ENCODE measurements around the gene STK16. TPM values are rescaled to one million over a fixed set of nuclear protein-coding genes. Genes with fewer than 3 reads are reported as not detected.

The STK16 gene
- total and polyA plus RNA-seq, 2 of the 13 experiments (the other 11 are each of a cell fraction or from before 2014, with no cell fraction given) = 28.0 to 50.9 TPM

DNA sequence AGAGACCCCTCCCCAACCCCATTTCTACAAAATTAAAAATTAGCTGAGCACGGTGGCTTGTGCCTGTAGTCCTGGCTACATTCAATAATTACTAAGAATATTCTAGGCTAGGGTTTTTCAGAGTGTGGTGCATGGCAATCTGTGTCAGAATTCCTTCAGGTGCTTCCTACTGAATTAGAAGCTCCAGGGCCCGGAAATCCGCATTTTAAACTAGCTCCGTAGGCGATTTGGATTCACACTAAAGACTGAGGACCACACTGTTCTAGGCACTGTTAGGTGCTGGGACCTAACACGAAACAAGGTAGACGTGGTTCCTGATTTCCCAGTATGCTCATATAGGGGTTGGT is 39.3 kb upstream of the STK16 start (continued):
- TF ChIP-seq CREB1 (IDR thresholded peaks at IDR 0.05) (no peak), CREB1 (CRISPR knock-in tag; IDR thresholded peaks at IDR 0.05) (no peak), ZEB1 (IDR thresholded peaks at IDR 0.05; ENCODE audit: insufficient replicate concordance, low read depth) (peak; percentile 37), CHD2 (IDR thresholded peaks at IDR 0.05; ENCODE audit: low read depth, low read length) (no peak)

DNA sequence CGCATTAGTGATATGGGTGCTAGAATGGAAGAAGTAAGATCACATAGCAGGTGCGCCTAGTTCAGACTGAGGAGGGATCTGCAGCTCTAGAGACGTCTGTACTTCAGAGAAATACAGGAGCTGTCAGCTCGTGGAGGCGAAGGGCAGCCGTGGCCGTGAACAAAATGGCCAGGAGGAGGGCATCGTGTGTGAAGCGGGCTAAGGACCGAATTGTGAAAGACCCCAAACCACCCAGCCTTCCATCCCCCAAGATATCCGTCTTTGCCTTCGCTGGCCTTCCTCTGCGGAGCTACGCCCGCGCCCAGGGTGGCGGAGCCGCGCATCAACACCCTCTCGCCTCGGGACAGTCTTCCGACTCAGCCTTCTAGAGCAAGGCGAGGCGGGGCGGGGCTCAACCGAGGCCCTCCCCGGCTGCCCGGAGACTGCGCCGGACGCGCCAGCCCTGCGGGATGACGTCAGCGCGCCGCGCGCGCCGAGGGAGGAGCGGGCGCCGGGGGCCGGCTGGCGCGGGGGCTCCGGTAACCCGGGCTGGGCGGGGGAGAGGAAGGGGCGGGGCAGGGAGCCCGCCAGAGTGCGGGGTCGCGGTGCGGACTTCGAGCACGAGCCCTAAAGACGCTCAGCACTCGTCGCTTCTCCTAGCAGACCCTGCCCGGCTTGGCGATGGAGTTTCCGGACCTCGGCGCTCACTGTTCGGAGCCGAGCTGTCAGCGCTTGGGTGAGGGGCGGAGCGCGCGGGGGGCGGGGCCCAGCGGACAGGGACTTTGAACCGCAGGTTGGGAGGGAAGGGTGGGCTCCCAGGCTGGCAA is 38.7 kb upstream of the STK16 start, which contains the start of gene ZFAND2B:
Gene ZFAND2B (plus strand): TSS at position 455 of the 806 bp plus-strand sequence. CDS start 206 bp downstream, at position 661.
- Histone ChIP-seq H2AFZ (ENCODE audit: low read length) (no peak within 1 kb of the TSS), H3K4me1 (ENCODE audit: insufficient read depth, low read length) (peaks cover 54% of the 10 kb centered on the region), H3K79me2 (ENCODE audit: insufficient read depth, low read length) (peaks cover 6% of the 10 kb centered on the region), H3K9me3 (ENCODE audit: low read length) (no peaks in the 10 kb centered on the region), H3K36me3 (replicated peaks in 1 of 2; ENCODE audit: control insufficient read depth in 1 of 2, insufficient read depth in 2 of 2, low read length in 2 of 2) (peaks cover 9 to 22% of the 10 kb centered on the region in 2 experiments), H3K4me3 (replicated peaks in 1 of 3; ENCODE audit: insufficient read depth in 1 of 3, low read depth in 2 of 3, low read length in 3 of 3) (peak within 1 kb of the TSS; percentile 65 to 86 (median 74)), H3K9ac (ENCODE audit: insufficient read depth, low read depth, low read length) (peak within 1 kb of the TSS; percentile 86), H3K4me2 (ENCODE audit: low read depth, low read length) (peak within 1 kb of the TSS; percentile 100), H4K20me1 (ENCODE audit: insufficient read depth, low read length) (no peaks in the 10 kb centered on the region), H3K27ac (ENCODE audit: extremely low read length, insufficient read depth, low read length) (peak within 1 kb of the TSS; percentile 95), H3K27me3 (ENCODE audit: control insufficient read depth in 1 of 2, insufficient read depth in 2 of 2, low read length in 2 of 2) (no peaks in the 10 kb centered on the region; a peak in 1 of 5 replicates)
- DNase-seq (ENCODE audit: low spot score) (peak; percentile 86), FAIRE-seq (peak; percentile 28), ATAC-seq (peak; percentile 83)
- intact Hi-C loops (cut with micrococcal nuclease; ENCODE audit: unreplicated experiment) (loop anchor here (1.0 kb wide), 2 partner anchors 14 to 23 kb away; partner anchors contain the start of genes ANKZF1 and ATG9A), in situ Hi-C loops (cut with HindIII; ENCODE audit: extremely low pct_ligation_motif_present, low pct_unique_long_range_greater_than_20kb) (loop anchor here (5.0 kb wide), 1 partner anchor 34 kb away; the partner anchor contains the start of gene SLC23A3)
- POLR2A ChIA-PET = interaction anchor here (0.6 to 5.6 kb wide), 24 partner anchors 11 to 451 kb away, joined by 3 to 227 read pairs (median 7); partner anchors contain the start of genes ABCB6, ANKZF1, ATG9A and CNPPD1
- BruUV-seq (replicated peaks) = no TSS peak
- under 1% methylated on average over 69 of the region's 76 CpGs for WGBS (ENCODE audit: low lambda C conversion rate)
- CTCF ChIA-PET (ENCODE audit: low intra/inter-chr PET ratio, low total read pairs) = interaction anchor here (0.9 to 2.6 kb wide), 2 partner anchors 35 to 88 kb away, joined by 3 to 8 read pairs; no protein-coding TSS in a partner anchor
- TF ChIP-seq FOXJ3 (CRISPR knock-in tag; IDR thresholded peaks at IDR 0.05; ENCODE audit: borderline replicate concordance) (no peak), CREB1 (IDR thresholded peaks at IDR 0.05) (peak; percentile 97), CREB1 (CRISPR knock-in tag; IDR thresholded peaks at IDR 0.05) (no peak), SIN3A (IDR thresholded peaks at IDR 0.05; ENCODE audit: borderline replicate concordance, low read depth, low read length) (peak; percentile 62; the same call in 1 of the 2 replicates), HIVEP1 (CRISPR knock-in tag; IDR thresholded peaks at IDR 0.05) (0 out of 2 replicates have a peak, but pooled peaks have one; percentile 58), SP2 (CRISPR knock-in tag; IDR thresholded peaks at IDR 0.05) (peak; percentile 48; the same call in 1 of the 2 replicates), HNRNPLL (IDR thresholded peaks at IDR 0.05; ENCODE audit: low read depth, low read length, poor library complexity, severe bottlenecking) (peak; percentile 87), YEATS4 (CRISPR knock-in tag; IDR thresholded peaks at IDR 0.05; ENCODE audit: borderline replicate concordance) (peak; percentile 82), ZMYM3 (CRISPR knock-in tag; IDR thresholded peaks at IDR 0.05) (0 out of 2 replicates have a peak, but pooled peaks have one; percentile 50), MED13 (CRISPR knock-in tag; IDR thresholded peaks at IDR 0.05) (no peak), RELA (CRISPR knock-in tag; IDR thresholded peaks at IDR 0.05) (peak; percentile 76; the same call in 1 of the 2 replicates), NONO (IDR thresholded peaks at IDR 0.05) (no peak), NONO (CRISPR knock-in tag; conservative IDR thresholded peaks at IDR 0.05) (peak; percentile 74), GPN1 (CRISPR knock-in tag; IDR thresholded peaks at IDR 0.05; ENCODE audit: borderline replicate concordance) (peak; percentile 10; the same call in 1 of the 2 replicates), ZNF101 (CRISPR knock-in tag; IDR thresholded peaks at IDR 0.05; ENCODE audit: borderline replicate concordance, low read depth) (0 out of 2 replicates have a peak, but pooled peaks have one; percentile 78)
- TF ChIP-seq, protein P1, sequence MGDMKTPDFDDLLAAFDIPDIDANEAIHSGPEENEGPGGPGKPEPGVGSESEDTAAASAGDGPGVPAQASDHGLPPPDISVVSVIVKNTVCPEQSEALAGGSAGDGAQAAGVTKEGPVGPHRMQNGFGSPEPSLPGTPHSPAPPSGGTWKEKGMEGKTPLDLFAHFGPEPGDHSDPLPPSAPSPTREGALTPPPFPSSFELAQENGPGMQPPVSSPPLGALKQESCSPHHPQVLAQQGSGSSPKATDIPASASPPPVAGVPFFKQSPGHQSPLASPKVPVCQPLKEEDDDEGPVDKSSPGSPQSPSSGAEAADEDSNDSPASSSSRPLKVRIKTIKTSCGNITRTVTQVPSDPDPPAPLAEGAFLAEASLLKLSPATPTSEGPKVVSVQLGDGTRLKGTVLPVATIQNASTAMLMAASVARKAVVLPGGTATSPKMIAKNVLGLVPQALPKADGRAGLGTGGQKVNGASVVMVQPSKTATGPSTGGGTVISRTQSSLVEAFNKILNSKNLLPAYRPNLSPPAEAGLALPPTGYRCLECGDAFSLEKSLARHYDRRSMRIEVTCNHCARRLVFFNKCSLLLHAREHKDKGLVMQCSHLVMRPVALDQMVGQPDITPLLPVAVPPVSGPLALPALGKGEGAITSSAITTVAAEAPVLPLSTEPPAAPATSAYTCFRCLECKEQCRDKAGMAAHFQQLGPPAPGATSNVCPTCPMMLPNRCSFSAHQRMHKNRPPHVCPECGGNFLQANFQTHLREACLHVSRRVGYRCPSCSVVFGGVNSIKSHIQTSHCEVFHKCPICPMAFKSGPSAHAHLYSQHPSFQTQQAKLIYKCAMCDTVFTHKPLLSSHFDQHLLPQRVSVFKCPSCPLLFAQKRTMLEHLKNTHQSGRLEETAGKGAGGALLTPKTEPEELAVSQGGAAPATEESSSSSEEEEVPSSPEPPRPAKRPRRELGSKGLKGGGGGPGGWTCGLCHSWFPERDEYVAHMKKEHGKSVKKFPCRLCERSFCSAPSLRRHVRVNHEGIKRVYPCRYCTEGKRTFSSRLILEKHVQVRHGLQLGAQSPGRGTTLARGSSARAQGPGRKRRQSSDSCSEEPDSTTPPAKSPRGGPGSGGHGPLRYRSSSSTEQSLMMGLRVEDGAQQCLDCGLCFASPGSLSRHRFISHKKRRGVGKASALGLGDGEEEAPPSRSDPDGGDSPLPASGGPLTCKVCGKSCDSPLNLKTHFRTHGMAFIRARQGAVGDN (CRISPR knock-in tag; IDR thresholded peaks at IDR 0.05) = peak; percentile 93
